UCSD-AML1 (cell line): Measurements from ENCODE around the gene PPP2R2D.
"Not testable (repeated sequence)": the region's sequence is repeated elsewhere in the genome, so short reads cannot be mapped to it uniquely, and the experiment has no call there.

Experiments used
- DNase-seq: peaks from one replicate; lab custom pipeline; 2025; ENCODE audit not compliant: unreplicated experiment; lab: John Stamatoyannopoulos, UW

PPP2R2D gene

DNA sequence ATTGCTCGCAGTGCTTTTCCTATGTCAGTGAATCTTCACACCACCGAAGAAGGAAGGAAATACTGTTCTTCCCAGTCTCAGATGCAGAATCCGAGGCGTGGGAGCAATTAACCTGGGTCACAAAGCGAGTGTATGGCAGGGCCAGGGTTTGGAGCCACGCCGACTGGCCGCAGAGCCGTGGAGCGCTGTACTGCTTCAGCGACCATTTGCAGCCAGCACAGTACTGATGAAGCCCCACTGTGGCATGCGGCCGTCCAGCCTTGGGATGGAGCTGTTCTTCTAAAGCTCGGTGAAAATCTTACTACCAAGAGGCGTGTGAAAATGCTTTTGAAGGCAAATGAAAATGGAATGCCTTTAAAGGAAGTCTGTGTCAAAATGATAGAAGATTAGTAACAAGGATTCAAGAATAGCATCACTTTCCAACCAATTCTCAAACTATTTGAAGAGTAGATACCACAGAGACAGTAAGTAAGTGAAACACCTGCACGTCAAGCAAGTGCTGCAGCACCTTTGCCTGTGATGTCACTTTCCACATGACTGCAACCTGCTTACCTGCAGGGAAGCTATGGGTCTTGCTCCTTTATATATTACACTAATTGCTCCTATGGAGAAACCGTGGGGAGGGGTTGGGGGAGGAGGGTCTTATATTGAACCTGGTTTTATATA is 4.9 kb downstream of the PPP2R2D start:
- no peak for DNase-seq

GRCh38 chr10:131906269-131906639 is 5.4 kb downstream of the PPP2R2D start:
- DNase-seq: no peak

DNA sequence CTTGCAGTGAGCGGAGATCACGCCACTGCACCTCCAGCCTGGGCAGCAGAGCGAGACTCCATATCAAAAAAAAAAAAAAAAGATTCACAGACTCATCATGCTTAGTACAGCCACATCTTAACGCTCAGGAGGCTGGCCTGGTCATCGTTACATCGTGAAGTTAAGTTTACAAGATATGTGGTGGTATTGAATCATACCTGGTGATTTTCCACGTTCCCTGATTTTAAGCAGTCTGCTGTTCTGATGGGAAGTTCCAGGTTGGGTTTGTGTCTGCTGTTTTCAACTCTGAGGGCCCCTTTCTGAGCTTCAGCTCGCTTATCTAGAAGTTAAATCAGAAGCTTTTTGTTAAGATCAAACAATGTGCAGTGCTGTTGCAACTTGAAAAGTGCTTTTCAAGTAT is 6.9 kb downstream of the PPP2R2D start:
- DNase-seq: no peak

- DNase-seq: no peak
These were observed 7.3 kb downstream of the PPP2R2D start for GRCh38 chr10:131908151-131908550.

DNA sequence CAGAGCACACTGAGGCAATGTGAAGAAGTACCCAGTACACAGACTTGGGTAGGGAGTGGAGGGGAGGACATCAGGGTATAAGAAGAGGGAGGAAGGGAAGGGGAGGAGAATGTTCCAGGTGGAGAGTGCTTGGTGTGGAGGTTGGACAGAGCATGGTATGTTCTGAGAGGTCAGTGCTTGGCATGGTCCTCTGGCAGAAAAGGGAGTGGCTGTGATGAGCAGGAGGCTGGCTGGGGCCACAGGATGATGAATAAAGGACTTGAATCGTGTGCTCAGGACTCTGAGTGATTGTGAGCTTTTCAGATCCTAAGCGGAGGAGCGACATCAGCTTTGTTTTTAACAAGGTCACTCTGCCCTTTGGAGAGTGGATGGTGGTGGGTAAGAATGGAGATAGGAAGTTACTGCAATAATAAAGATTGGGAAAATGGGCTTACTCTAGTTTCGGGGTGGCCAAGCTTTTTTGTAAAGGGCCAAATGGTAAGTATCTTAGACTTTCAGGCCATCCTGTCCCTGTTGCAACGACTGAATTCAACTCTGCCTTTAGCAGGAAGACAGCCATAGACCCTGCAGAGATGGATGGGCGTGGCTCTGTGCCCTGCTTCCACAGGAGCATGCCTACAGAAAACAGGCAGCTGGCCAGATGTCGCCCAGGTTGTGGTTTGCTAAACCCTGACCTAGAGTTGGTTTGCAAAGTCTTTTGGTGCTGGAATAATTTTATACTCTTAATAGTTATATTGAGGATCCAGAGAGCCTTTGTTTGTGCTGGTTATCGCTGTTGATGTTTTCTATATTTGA is 8.4 kb downstream of the PPP2R2D start:
- DNase-seq: no peak

DNA sequence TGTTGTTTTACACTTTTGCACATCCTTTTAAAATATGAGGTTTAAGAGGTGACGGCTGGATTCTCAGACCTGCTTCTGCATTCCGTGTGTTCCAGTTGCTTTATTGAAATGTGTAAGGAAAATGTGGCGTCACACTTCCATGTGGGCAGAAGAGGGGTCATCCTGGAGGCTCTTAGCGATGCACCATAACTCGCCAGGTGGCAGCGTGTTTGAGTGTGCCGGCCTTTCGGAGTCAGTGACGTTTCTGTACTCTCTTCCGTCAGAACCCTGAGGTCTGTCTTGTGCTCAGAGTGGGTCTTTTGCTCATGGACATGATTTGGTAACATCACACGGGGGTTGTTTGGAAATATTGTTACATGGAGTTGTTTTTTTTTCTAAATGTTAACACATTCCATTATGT is 9.1 kb downstream of the PPP2R2D start:
- no peak for DNase-seq

- DNase-seq: no peak
These were observed 10.0 kb downstream of the PPP2R2D start for GRCh38 chr10:131910663-131911314.

DNA sequence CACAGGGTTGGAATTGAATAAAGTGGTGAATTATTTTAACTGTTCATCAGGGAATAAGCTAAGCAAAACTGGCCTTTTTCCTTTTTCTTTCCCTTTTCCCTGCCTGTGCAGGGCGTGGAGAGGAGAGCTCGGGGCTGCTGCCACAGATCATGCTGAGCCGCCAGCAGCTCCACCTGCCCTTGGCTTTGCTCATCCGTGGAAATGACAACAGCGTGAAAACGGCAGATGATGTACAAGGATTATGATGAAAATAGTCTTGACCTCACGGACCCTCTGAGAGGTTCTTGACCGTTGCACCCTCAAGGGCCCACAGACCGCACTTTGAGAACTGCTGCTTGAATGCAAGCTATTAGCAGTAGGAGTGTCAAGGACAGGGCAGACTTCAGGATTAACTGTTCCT is 10.6 kb downstream of the PPP2R2D start:
- DNase-seq: no peak

DNA sequence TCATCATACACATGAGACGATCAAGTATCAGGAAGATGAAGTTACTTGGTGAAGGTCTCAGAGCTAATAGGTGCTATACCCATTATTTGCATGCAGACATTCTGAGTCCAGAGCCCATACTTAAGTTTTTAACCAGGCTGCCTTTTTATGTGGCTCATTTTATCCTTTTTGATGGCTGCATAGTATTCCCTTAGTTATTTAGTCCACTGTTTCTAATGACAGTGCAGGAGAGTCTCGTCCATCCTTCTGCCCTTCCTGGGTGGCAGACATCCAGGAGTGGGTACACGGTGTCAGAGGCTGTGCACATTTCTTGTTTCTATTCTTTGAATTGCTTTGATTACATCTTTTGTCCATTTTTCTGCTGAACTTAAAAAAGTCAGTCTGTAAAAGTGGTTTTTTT is 11.8 kb downstream of the PPP2R2D start:
- DNase-seq: no peak

DNA sequence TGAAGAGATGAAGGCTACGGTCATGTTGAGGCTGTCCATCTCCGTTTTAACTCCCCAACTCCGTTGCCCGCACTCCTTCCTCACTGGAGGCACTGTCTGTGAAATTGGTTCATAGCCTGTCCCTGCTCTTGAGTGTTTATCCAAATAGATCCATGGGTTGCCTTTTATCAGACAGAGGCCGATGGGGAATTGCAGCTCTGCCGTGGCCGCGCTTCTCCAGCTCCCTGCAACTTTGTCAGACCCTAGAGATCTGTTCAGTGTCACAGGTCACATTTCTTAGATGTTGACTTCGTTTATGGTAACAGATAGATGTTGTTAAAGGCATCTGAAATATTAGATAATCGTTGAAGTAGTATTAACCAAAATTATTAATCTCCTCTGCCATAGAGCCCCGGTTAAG is 14.7 kb downstream of the PPP2R2D start:
- DNase-seq: no peak

GRCh38 chr10:131915990-131916766 is 15.4 kb downstream of the PPP2R2D start:
- DNase-seq: no peak

DNA sequence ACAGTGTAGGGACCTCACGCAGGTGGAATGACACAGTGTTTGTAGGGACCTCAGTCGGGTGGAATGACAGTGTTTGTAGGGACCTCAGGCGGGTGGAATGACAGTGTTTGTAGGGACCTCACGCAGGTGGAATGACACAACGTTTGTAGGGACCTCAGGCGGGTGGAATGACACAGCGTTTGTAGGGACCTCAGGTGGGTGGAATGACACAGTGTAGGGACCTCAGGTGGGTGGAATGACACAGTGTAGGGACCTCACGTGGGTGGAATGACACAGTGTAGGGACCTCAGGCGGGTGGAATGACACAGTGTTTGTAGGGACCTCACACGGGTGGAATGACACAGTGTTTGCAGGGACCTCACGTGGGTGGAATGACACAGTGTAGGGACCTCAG is 16.0 kb downstream of the PPP2R2D start:
- not testable (repeated sequence) for DNase-seq

GRCh38 chr10:131917496-131917895 is 16.7 kb downstream of the PPP2R2D start:
- not testable (repeated sequence) for DNase-seq

DNA sequence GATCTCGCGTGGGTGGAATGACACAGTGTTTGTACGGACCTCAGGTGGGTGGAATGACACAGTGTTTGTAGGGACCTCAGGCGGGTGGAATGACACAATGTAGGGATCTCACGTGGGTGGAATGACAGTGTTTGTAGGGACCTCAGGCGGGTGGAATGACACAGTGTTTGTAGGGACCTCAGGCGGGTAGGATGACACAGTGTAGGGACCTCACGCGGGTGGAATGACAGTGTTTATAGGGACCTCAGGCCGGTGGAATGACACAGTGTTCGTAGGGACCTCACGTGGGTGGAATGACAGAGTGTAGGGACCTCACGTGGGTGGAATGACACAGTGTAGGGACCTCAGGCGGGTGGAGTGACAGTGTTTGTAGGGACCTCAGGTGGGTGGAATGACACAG is 18.7 kb downstream of the PPP2R2D start:
- not testable (repeated sequence) for DNase-seq

DNA sequence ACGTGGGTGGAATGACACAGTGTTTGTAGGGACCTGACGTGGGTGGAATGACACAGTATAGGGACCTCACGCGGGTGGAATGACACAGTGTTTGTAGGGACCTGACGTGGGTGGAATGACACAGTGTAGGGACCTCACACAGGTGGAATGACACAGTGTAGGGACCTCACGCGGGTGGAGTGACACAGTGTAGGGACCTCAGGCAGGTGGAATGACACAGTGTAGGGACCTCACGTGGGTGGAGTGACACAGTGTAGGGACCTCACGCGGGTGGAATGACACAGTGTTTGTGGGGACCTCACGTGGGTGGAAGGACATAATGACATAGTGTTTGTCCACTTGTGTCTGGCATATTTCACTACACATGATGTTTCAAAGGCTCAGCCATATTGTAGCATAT is 19.3 kb downstream of the PPP2R2D start:
- no peak for DNase-seq

DNA sequence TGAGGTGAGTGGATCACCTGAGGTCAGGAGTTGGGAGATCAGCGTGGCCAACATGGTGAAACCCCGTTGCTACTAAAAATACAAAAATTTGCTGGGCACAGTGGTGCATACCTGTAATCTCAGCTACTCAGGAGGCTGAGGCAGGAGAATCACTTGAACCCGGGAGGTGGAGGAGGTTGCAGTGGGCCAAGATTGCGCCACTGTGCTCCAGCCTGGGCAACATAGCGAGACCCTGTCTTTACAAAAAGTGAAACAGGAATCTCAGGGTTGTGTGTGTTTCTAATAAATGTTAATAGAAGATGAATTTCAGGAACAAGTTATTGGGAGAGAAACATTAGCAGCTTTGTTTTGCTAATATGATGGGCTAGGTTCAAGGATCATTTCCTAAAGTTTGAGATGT is 19.9 kb downstream of the PPP2R2D start:
- no peak for DNase-seq

DNA sequence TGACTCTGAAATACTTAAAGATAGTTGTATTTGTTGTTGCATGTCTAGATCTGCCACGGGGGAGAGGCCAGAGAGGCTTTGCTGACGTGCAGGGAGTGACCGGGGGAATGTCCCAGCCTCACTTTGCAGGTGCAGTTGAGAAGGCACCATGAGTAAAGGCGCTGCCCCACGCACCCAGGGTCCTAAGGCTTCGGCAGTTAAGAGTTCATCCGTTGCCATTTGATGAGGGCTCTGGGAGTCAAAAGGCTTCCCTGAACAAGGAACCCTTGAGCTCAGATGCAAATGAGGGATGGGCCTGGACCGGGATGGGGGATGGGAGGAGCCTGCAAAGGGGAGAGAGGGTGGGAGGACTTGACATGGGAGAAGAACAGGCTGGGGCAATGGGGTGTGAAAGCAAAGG is 20.4 kb downstream of the PPP2R2D start:
- DNase-seq: no peak

DNA sequence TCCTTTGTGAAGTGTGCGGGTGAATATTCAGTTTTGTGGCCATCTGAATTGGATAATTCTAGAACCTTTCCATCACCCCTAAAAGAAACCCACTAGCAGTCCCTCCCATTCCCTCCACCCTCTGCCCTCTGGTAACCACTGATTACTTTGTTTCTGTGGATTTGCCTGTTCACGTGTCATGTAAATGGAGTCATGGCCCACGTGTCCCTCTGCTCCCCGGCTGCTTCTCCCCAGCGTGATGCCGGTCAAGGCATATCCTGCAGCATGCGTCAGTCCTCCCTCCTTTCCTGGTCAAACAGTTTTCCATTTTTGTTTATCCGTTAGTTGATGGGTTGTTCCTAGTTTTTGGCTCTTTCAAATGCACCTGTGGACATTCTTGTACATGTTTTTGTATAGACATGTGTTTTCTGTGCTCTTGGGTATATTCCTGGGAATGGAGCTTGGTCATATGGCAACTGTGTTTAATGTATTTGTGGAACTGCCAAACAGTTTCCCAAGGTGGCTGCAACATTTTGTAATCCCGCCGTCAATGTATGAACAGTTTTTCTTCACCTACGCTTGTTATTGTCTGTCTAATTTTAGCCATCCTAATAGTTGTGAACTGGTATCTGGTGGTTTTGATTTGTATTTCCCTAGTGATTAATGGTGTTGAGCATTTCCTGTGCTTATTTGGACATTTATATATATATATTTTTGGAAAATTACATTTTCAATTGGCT is 22.4 kb downstream of the PPP2R2D start:
- DNase-seq: no peak

DNA sequence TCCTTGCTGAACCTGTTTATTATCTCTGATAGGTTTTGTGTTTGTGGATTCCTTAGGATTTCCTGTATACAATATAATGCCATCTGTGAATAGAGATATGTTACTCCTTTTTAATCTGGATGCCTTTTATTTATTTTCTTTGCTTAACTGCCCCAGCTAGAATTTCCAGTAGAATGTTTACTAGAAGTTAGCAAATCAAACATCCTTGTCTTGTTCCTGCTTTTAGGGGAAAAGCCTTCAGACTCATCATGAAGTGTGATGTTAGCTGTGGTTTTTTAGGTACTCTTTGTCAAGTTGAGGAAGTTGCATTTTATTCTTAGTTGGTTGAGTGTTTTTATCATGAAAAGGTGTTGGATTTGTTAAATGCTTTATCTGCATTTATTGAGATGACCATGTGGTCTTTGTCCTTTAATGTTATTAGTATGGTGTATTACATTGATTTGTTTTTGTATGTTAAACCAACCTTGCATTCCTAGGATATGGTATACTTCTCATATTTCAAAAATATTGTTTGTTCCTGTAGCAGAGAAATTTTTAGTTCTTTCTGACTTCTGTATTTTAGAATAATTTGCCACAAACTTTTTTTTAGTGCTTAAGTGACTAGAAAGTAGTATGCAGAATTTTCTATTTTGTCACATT is 24.3 kb downstream of the PPP2R2D start:
- DNase-seq: no peak

DNA sequence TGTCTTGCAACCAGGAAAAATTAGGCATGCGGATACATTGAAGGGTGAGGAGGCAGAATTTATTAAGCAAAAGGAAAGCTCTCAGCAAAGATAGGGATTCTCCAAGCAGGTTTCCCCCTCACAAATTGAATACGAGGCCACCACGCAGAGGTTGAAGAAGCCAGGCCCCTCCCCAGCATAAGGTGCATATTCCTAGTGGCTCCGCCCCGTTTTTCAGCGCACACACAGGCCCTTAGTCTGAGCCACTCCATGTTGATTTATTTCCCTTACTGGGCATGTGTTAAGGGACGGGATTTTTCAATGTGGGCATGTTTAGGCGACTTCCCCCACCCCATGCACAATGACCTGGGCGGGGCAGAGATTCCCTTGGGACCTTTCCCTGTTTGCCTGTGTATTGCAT is 24.9 kb downstream of the PPP2R2D start:
- DNase-seq: no peak
